Keratinocyte (primary cell): ENCODE data around the gene CDS2. TPM values are rescaled to one million over a fixed set of nuclear protein-coding genes. Genes with fewer than 3 reads are reported as not detected.

Experiments
- DNase-seq: peaks from one replicate; pipeline ENCODE4 v3.0.0-alpha.2; 2011; ENCODE audit warnings: low read depth, missing footprints, low spot score
- FAIRE-seq: peaks from 2 replicates; lab custom pipeline; 2011; peaks lifted over from hg19 to GRCh38; lab: Jason Lieb, UNC
- H2AFZ ChIP-seq: 2 replicates; pipeline ENCODE4 v1.6.0; 2012; ENCODE audit warnings: low read length, control low read depth, inconsistent platforms; ENCODE audit not compliant: control insufficient read depth
- H3K27ac ChIP-seq: 2 replicates; pipeline ENCODE4 v1.5.1; 2011; ENCODE audit warnings: low read length; ENCODE audit not compliant: control insufficient read depth, insufficient read depth
- H3K27me3 ChIP-seq: 3 replicates; pipeline ENCODE4 v1.6.0; 2011; ENCODE audit warnings: low read length; ENCODE audit not compliant: control insufficient read depth, insufficient read depth; ENCODE audit errors: extremely low read depth
- H3K36me3 ChIP-seq, 2 experiments: 2 replicates in 1 of 2; 3 replicates in 1 of 2; pipeline ENCODE4 v1.5.1; 2011; ENCODE audit warnings: low read length in 2 of 2, mild to moderate bottlenecking in 1 of 2; ENCODE audit not compliant: control insufficient read depth in 2 of 2, insufficient read depth in 2 of 2; ENCODE audit errors: extremely low read depth in 1 of 2
- H3K4me1 ChIP-seq: 3 replicates; pipeline ENCODE4 v1.5.1; 2011; ENCODE audit warnings: low read length; ENCODE audit not compliant: control insufficient read depth, insufficient read depth; ENCODE audit errors: extremely low read depth
- H3K4me2 ChIP-seq: 3 replicates; pipeline ENCODE4 v1.6.0; 2011; ENCODE audit warnings: low read depth, low read length; ENCODE audit not compliant: control insufficient read depth, insufficient read depth; ENCODE audit errors: extremely low read depth
- H3K4me3 ChIP-seq, 3 experiments: fragments of 200-600 bp in 1 of 3; sonication (generic) in 1 of 3; 2 replicates in 2 of 3; 3 replicates in 1 of 3; pipeline ENCODE4 v1.5.1; 2011 to 2016; ENCODE audit warnings: low read length in 3 of 3, mild to moderate bottlenecking in 3 of 3, control low read depth in 2 of 3, inconsistent platforms in 1 of 3, low read depth in 1 of 3, mixed read lengths in 1 of 3, mixed run types in 1 of 3, moderate library complexity in 1 of 3; ENCODE audit not compliant: control insufficient read depth in 2 of 3, insufficient read depth in 2 of 3; ENCODE audit errors: extremely low read depth in 1 of 3
- H3K79me2 ChIP-seq: 2 replicates; pipeline ENCODE4 v1.6.0; 2012; ENCODE audit warnings: low read length; ENCODE audit not compliant: control insufficient read depth, insufficient read depth
- H3K9ac ChIP-seq: 3 replicates; pipeline ENCODE4 v1.6.0; 2011; ENCODE audit warnings: low read length; ENCODE audit not compliant: control insufficient read depth, insufficient read depth; ENCODE audit errors: extremely low read depth
- H3K9me1 ChIP-seq: 3 replicates; pipeline ENCODE4 v1.6.0; 2011; ENCODE audit warnings: low read length; ENCODE audit not compliant: control insufficient read depth, insufficient read depth; ENCODE audit errors: extremely low read depth
- H3K9me3 ChIP-seq: 2 replicates; pipeline ENCODE4 v1.5.1; 2012; ENCODE audit warnings: low read depth, low read length; ENCODE audit not compliant: control insufficient read depth
- H4K20me1 ChIP-seq: 3 replicates; pipeline ENCODE4 v1.6.0; 2011; ENCODE audit warnings: low read length; ENCODE audit not compliant: control insufficient read depth, insufficient read depth; ENCODE audit errors: extremely low read depth
- EZH2 ChIP-seq: IDR thresholded peaks from one replicate; pipeline ENCODE4 v1.6.1; 2012; ENCODE audit warnings: inconsistent platforms, mild to moderate bottlenecking, low read length, moderate library complexity
- dilution Hi-C: fragments of 300-500 bp; cut with MboI; formaldehyde crosslinking; loops from one replicate; pipeline ENCODE4 v1.7.0; 2020; ENCODE audit warnings: low sequenced_read_pairs; ENCODE audit not compliant: extremely low pct_ligation_motif_present
- polyA plus RNA-seq, 5 experiments: library from polyadenylated mRNA; depleted of rRNA in 3 of 5; stranded (reverse) in 3 of 5; stranded (forward) in 1 of 5; unstranded in 1 of 5; fragments of >200 nt; gene quantifications; 1 replicate in 1 of 5; 2 replicates in 3 of 5; 3 replicates in 1 of 5; pipeline versions ENCODE4 v1.2.1 to v1.2.3, GENCODE V29; 2011 to 2012; ENCODE audit warnings: missing spikeins in 2 of 5, low read depth in 1 of 5, low replicate concordance in 1 of 5
- TF ChIP-seq, protein P1 (sequence below), 3 experiments: IDR thresholded peaks in 1 of 3; conservative IDR thresholded peaks in 1 of 3; optimal IDR thresholded peaks in 1 of 3; 2 replicates in 2 of 3; 3 replicates in 1 of 3; pipeline versions ENCODE3 to v1.5.1; 2011; ENCODE audit warnings: low read length in 3 of 3, mild to moderate bottlenecking in 3 of 3, moderate library complexity in 2 of 3, control low read depth in 1 of 3, inconsistent platforms in 1 of 3; ENCODE audit not compliant: insufficient read depth in 2 of 3; ENCODE audit errors: extremely low read depth in 1 of 3

The CDS2 gene
- polyA plus RNA-seq, 1 donor (not counting 4 experiments of a cell fraction or from before 2014, with no cell fraction given), result 67.1 TPM

DNA sequence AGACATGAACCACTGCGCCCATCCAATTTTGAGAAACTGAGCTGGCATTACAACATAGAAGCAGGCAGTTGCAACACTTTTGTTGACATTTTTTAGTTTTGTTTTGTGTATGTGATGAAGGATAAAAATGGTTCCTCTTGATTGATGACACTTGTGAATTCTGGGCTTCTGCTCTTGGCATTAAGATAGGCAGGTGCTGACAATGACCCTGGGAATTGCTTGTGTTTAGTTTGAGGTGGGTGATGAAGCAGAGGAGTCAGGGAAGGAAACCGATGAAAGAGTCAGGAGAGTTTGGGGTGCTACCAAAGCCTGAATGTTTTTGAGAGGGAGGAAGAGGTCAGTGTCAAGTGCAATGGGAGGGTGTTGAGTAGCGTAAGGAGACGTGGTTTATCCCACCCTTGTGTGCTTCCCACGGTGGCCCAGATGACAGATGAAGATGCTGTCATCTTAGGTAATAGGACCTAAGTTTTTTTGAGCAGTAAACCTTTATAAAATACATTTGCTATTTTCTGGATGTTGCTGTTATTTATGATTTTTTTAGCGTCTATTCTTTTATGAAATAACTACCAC, 19.4 kb downstream of the CDS2 start:
- FAIRE-seq (no peak), DNase-seq (no peak)
- no peak overlapping the region for H3K9ac ChIP-seq
- peaks cover 9% of the 10 kb centered on the region for H3K4me1 ChIP-seq
- no peak overlapping the region for H2AFZ ChIP-seq
- no peaks in the 10 kb centered on the region for H3K36me3 ChIP-seq
- H3K9me1 ChIP-seq, result peaks cover 3% of the 10 kb centered on the region
- H4K20me1 ChIP-seq, result no peaks in the 10 kb centered on the region
- TF ChIP-seq, protein P1, sequence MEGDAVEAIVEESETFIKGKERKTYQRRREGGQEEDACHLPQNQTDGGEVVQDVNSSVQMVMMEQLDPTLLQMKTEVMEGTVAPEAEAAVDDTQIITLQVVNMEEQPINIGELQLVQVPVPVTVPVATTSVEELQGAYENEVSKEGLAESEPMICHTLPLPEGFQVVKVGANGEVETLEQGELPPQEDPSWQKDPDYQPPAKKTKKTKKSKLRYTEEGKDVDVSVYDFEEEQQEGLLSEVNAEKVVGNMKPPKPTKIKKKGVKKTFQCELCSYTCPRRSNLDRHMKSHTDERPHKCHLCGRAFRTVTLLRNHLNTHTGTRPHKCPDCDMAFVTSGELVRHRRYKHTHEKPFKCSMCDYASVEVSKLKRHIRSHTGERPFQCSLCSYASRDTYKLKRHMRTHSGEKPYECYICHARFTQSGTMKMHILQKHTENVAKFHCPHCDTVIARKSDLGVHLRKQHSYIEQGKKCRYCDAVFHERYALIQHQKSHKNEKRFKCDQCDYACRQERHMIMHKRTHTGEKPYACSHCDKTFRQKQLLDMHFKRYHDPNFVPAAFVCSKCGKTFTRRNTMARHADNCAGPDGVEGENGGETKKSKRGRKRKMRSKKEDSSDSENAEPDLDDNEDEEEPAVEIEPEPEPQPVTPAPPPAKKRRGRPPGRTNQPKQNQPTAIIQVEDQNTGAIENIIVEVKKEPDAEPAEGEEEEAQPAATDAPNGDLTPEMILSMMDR (optimal IDR thresholded peaks at IDR 0.05 in 1 of 3, IDR thresholded peaks at IDR 0.05 in 1 of 3, conservative IDR thresholded peaks at IDR 0.05 in 1 of 3; ENCODE audit: extremely low read depth in 1 of 3, insufficient read depth in 2 of 3, low read length in 3 of 3), result no peak
- TF ChIP-seq EZH2, result no peak
- H3K27ac ChIP-seq, result no peak overlapping the region
- H3K79me2 ChIP-seq, result peaks cover 66% of the 10 kb centered on the region
- H3K9me3 ChIP-seq, result no peaks in the 10 kb centered on the region
- dilution Hi-C loops, result no loop called here
- H3K27me3 ChIP-seq, result no peaks in the 10 kb centered on the region
- no peak overlapping the region for H3K4me2 ChIP-seq
- no peak overlapping the region for H3K4me3 ChIP-seq

DNA sequence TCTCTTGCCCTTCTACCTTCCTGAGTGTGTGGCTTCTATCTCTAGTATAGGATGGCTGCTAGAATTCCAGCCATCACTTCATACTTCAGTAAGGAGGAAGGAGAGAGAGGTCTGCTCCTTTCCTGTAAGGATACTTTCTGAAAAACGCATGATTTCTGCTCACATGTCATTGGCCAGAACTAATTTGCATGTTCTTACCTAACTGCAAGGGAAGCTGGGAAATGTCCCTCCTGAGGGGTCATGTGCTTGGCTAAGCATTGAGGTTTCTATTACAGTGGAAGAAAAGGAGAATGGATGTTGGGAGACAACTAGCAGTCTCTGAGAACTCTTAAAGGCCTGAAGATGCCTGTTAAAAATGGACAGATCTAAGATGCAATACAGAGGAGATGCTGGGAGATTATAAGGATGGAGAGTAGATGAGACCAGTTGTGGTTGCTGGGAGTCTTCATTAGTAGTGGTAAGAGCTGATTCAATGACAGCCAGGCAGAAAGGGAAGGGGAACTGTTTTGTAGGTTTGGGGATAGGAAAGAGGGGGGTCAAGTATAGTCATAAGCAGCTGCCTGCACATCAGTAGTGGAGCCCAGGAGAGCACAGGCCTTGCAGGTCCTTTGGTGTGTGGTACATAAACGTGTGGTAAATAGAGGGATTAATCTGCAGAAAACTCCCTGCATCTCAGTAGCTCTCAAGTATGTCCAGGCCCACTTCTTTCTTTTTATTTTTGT, 20.2 kb downstream of the CDS2 start:
- no peaks in the 10 kb centered on the region for H3K36me3 ChIP-seq
- DNase-seq (no peak), FAIRE-seq (no peak)
- peaks cover 9% of the 10 kb centered on the region for H3K4me1 ChIP-seq
- no peak overlapping the region for H3K4me3 ChIP-seq
- peaks cover 3% of the 10 kb centered on the region for H3K9me1 ChIP-seq
- no peak overlapping the region for H3K4me2 ChIP-seq
- dilution Hi-C loops, result no loop called here
- H3K9ac ChIP-seq, result no peak overlapping the region
- H4K20me1 ChIP-seq, result no peaks in the 10 kb centered on the region
- H3K79me2 ChIP-seq, result peaks cover 62% of the 10 kb centered on the region
- no peak overlapping the region for H2AFZ ChIP-seq
- no peaks in the 10 kb centered on the region for H3K27me3 ChIP-seq
- TF ChIP-seq, protein P1 (optimal IDR thresholded peaks at IDR 0.05 in 1 of 3, IDR thresholded peaks at IDR 0.05 in 1 of 3, conservative IDR thresholded peaks at IDR 0.05 in 1 of 3; ENCODE audit: extremely low read depth in 1 of 3, insufficient read depth in 2 of 3, low read length in 3 of 3), result no peak
- TF ChIP-seq EZH2, result no peak
- H3K27ac ChIP-seq, result no peak overlapping the region
- no peaks in the 10 kb centered on the region for H3K9me3 ChIP-seq
